NCI-H345 treated with DMSO at 0.1 percent for 48 hours (cell line): ENCODE data around the gene PTTG1.

Experiments
- DNase-seq: peaks from one replicate; lab custom pipeline; 2025; ENCODE audit not compliant: unreplicated experiment; lab: John Stamatoyannopoulos, UW

The PTTG1 gene

DNA sequence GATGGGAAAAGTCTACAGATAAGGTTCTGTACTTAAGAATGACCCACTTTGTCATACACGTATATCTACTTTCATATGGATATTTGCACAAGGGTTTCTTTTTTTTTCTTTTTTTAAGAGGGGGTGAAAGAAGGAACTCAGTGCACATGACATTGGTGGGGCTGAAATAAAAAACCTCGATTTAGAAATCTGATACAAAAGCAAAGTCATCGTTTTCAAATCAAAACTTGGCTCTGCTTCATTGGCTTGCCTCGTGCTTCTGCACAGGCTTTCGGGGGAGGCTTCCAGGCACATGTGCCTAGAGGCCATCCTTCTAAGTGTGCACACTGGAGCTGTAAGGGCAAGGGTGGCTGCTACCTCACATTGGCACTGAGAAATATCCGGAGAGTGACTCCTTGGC lies 31.1 kb downstream of the PTTG1 start:
- no peak for DNase-seq

DNA sequence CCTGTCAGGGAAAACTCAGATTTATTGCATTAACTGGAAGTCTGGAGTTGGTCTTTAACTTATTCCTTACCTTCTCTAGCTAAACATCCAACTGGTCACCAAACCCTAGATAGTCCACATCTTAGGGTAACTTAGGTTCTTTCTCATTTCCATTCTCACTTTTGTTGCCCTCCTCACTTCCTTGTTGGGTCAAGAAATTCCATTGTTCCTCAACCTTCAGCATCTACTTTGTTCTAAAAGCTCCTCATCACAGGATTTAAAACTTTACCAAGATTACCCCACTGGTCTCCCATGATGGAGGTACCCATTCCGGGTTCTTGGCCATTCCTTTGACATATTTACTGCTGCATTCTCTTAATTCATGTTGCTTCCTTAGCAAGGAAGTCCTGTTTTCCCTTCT lies 32.1 kb downstream of the PTTG1 start:
- no peak for DNase-seq

- DNase-seq, result no peak
Observed at GRCh38 chr5:160455600-160455999, 33.9 kb downstream of the PTTG1 start.

DNA sequence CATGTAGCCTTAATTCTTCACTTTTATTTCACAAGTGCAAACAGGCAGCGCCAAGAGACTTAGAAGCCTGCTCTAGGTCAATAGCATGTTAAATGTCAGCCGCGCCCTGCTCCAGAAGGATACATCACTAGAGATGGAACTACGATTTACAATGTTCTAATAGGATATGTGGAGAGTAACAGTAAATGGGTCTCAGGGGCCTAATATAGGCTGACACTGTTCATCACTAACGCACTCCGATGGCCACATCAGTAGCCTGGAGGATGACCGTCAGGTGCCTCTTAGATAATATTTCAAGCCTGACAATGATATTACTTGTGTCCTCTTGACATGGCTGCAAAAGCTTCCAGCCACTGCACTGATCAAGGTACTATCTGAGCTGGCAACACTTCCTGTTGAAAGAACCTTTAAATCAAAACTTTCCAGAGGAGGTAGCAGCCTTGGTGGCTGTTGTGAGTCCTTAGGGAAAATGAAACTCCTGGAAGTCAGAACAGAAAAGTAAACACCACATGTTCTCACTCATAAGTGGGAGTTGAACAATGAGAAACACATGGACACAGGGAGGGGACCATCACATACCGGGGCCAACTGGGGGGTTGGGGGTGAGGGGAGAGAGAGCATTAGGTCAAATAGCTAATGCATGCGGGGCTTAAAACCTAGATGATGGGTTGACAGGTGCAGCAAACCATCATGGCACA lies 35.0 kb downstream of the PTTG1 start:
- DNase-seq, result no peak

- no peak for DNase-seq
Observed at GRCh38 chr5:160457252-160457651, 35.6 kb downstream of the PTTG1 start.

- no peak for DNase-seq
Observed at GRCh38 chr5:160458806-160459800, 37.4 kb downstream of the PTTG1 start.

- no peak for DNase-seq
Observed at GRCh38 chr5:160460377-160461049, 38.9 kb downstream of the PTTG1 start.

DNA sequence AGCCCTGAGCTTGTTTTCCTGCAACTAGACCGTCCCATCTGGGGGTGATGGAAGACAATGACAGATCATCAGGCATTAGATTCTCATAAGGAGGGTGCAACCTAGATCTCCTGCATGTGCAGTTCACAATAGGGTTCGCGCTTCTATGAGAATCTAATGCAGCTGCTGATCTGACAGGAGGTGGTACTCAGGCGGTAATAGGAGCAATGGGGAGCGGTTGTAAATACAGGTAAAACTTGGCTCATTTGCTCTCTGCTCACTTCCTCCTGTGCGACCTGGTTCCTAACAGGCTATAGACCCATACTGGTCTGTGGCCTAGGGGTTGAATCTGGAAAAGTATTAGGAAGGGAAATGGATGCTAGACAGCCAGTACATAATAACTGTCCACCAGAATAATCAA lies 39.7 kb downstream of the PTTG1 start:
- no peak for DNase-seq

- no peak for DNase-seq
Observed at GRCh38 chr5:160462167-160462566, 40.5 kb downstream of the PTTG1 start.

DNA sequence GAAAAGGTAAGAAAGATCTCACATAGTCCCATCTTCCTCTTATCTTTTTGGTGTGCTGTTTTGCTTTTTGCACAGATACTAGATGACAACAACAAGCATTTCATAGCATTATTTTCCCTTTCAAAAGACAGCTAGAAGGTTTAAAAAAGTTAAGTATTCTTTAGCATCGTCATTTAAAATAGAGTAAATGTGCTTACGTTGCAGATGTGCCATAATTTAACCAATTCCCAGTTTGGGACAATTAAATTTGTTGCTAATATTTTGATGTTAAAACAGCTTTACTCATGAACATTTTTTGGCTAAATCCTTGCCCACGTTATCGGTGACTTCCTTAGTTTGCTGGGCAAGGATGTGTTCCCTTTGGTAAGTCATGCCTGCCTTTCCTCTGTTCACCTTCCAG lies 41.6 kb downstream of the PTTG1 start:
- no peak for DNase-seq

DNA sequence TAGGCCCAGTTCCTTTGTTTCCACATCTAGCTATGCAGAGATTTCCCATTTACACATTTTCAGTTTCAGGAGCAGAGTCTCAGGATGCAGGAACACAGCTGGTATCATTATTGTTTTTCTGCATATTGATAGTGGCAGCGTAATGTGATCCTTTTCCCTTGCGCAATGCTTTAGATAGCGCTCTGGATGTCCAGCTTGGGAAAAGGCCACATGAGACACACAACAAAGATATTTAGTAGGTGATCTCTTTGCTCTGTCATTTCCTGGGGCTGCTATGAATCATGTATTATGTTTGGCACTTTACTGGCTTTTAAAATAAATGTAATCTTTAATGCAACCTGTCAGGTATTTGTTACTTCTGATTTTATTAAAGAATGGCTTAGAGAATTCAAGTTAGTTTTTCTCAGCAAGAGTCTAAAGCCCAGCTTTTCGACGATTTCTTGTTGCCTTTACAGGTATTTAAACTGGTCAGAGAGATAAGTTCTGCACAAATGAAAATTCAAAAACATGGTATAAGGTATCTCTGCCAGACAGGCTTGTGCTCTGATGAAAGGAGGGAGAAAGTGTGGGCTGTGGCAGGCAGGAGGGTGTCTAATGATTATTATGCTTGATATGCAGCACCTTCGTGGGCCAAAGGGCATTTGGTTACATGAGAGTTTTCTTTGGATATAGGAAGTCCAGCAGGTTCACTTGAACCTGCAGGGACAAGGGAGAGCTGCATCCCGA lies 42.2 kb downstream of the PTTG1 start:
- DNase-seq, result no peak

DNA sequence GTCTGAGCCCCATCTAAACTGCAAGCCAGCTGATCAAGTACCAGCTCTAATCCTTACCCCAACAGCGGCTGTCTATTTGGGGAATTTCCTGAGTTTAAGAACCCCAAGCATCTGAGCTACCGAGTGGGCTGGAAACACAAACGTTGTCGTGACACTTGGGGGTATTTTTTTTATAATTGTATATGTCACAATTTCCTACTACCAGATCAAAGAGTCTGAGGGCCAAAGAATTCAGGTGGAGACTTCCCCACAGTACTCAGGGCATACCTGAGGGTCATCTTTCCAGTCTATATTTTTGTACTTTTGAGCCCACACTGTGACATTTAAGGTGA lies 42.8 kb downstream of the PTTG1 start:
- no peak for DNase-seq

DNA sequence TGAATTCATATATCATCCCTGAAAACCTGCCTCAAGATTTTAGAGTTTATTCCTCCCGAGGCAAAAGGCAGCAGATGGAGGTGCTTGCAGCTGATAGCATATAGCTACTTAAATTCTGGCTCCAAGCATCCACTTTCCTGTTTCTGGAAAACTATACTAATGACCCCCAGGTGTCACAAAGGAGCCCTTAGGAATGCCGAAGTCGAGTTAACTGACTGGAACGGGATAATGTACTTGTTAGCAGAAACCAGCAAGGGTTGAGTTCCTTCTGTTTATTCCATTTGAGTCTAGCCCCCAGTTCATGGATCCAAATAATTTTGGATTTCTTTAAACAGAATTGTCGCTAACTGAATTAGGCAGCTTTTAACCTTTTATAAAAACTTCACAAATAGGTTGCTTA lies 44.5 kb downstream of the PTTG1 start:
- DNase-seq, result no peak

GRCh38 chr5:160466889-160467554 lies 45.4 kb downstream of the PTTG1 start:
- DNase-seq, result no peak

DNA sequence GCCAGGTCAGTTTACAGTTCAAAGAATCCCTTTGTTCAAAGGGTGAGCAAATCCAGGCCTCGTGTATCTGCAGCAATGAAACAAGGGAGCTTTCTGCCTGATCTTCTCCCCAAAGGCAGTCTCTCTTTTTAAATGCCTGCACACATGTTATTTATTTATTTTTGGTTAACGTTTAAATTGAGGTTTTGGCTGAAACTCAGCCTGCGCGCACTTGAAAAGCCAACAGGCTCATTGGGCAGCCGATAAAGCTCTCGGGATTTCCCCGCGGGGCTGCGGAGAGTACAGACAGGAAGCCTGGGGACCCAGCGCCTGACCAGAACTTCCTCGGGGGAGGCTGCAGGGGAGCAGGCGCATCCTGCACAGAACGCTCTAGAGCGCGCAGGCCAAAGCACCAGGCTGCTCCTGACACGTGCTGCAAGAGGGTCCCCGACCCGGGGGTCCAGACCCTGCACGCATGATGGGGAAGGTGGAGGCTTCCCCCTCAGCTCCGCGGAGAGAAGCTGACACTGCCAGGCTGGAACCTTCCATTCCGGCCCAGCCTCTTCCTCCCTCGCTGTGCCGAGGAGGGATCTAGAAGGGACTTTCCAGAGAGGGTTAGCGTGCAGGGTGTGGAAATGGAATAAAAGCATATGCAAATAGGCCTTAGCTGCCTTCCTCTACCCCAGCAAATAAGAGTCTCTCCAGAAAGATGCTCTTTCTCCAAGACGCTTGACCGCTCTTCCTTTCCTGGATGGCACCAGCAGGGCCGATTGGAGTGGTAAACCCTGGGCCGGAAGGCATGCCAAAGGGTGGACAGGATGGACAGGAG lies 46.1 kb downstream of the PTTG1 start:
- DNase-seq, result no peak

GRCh38 chr5:160468363-160468975 lies 46.8 kb downstream of the PTTG1 start:
- no peak for DNase-seq

GRCh38 chr5:160469156-160470144 lies 47.8 kb downstream of the PTTG1 start:
- DNase-seq, result no peak
